Panc1 (cell line): Measurements from ENCODE around the gene GRIK4.

Source experiments
- CTCF ChIP-seq: fragments of 450-650 bp; IDR thresholded peaks from 2 replicates; pipeline ENCODE4 v1.5.1; 2017; ENCODE audit warnings: mild to moderate bottlenecking
- POLR2AphosphoS5 ChIP-seq: IDR thresholded peaks from 2 replicates; pipeline ENCODE4 v1.6.1; 2012; ENCODE audit warnings: mild to moderate bottlenecking, low read depth, low read length, moderate library complexity
- REST ChIP-seq, 2 experiments: IDR thresholded peaks; 2 replicates each; pipeline ENCODE4 v1.6.1; 2011 to 2012; ENCODE audit warnings: low read depth in 2 of 2, control low read depth in 1 of 2, low read length in 1 of 2, mild to moderate bottlenecking in 1 of 2, moderate library complexity in 1 of 2; ENCODE audit not compliant: insufficient read depth in 1 of 2

- TF ChIP-seq CTCF, result no peak
- no peak for TF ChIP-seq POLR2AphosphoS5
- no peak for TF ChIP-seq REST (IDR thresholded peaks at IDR 0.05; ENCODE audit: insufficient read depth in 1 of 2, low read depth in 2 of 2, low read length in 1 of 2)
Measured at GRCh38 chr11:120626791-120627190, 115.2 kb downstream of the GRIK4 start.
